ENCODE measurements around the gene DDRGK1.
"Not testable (repeated sequence)": the region's sequence is repeated elsewhere in the genome, so short reads cannot be mapped to it uniquely, and the experiment has no call there.

The DDRGK1 gene

GRCh38 chr20:3199976-3200755 lies 4.3 kb downstream of the DDRGK1 start:
- DNase-seq (ENCODE audit: low read depth in 1 of 2, low spot score in 1 of 2), result no peak
- in situ Hi-C loops (cut with HindIII; ENCODE audit: low pct_unique_long_range_greater_than_20kb, low sequenced_read_pairs), result no loop called here
- no peak for TF ChIP-seq JUND (IDR thresholded peaks at IDR 0.05; ENCODE audit: low read depth)

DNA sequence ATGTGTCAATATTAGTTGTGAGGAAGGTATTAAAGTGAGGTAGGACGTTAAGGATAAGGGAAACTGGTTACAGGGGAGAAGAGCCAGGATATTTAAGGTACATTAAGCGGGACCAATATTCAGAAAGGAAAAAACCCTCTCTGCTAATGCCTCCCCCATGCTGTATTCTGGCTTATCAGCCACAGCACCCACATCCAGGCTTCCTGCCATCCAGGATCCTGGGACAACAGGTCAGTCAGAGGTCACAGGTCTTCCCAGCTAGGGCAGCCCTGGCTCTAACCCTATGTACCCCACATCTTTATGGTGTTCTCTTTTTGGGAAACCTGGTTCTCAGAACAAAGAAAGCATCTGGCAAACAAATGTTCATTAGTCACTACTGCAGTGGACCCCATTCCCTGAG lies 5.3 kb downstream of the DDRGK1 start:
- in situ Hi-C loops (cut with HindIII; ENCODE audit: low pct_unique_long_range_greater_than_20kb, low sequenced_read_pairs), result no loop called here
- DNase-seq (ENCODE audit: low read depth in 1 of 2, low spot score in 1 of 2), result no peak
- no peak for TF ChIP-seq JUND (IDR thresholded peaks at IDR 0.05; ENCODE audit: low read depth)

- DNase-seq (ENCODE audit: low read depth in 1 of 2, low spot score in 1 of 2), result no peak
- TF ChIP-seq JUND (IDR thresholded peaks at IDR 0.05; ENCODE audit: low read depth), result no peak
- in situ Hi-C loops (cut with HindIII; ENCODE audit: low pct_unique_long_range_greater_than_20kb, low sequenced_read_pairs), result no loop called here
Measured at GRCh38 chr20:3195590-3196237, 8.8 kb downstream of the DDRGK1 start.

DNA sequence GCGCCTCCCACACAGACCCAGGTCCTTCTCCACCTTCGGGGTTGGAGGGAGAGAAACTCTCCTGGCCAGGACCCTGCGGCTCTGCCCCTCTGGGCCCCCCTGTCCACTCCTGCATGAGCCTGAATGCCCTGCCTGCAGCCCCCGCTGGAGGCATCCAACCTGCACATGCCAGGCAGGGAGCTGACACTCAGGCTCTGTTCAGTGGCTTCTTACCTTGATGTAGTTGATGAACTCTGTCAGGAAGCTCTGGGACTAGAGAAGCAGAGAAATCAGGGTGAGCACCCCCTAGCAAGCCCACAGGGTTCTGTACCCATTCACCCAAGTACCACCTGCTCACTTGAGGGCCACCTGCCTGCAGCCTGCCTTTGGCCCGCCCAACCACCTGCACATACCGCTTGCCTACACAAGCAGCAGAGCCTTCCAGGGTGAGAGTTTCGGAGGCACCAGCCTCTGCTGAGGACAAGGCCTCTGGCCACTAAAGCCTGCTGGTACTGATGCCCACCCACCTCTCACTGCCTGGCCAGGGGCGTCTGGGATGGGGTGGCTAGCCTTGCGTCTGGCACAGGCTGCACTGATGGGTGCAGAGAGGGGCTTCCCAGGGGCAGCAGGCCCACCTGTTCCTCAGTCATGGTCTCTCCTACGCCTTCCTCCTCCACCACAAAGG lies 9.7 kb downstream of the DDRGK1 start:
- in situ Hi-C loops (cut with HindIII; ENCODE audit: low pct_unique_long_range_greater_than_20kb, low sequenced_read_pairs), result no loop called here
- TF ChIP-seq JUND (IDR thresholded peaks at IDR 0.05; ENCODE audit: low read depth), result no peak
- DNase-seq (ENCODE audit: low read depth in 1 of 2, low spot score in 1 of 2), result no peak

- in situ Hi-C loops (cut with HindIII; ENCODE audit: low pct_unique_long_range_greater_than_20kb, low sequenced_read_pairs), result no loop called here
- DNase-seq (ENCODE audit: low read depth in 1 of 2, low spot score in 1 of 2), result no peak
- TF ChIP-seq JUND (IDR thresholded peaks at IDR 0.05; ENCODE audit: low read depth), result no peak
Measured at GRCh38 chr20:3193806-3194616, 10.5 kb downstream of the DDRGK1 start.

GRCh38 chr20:3192226-3193015 lies 12.1 kb downstream of the DDRGK1 start:
- TF ChIP-seq JUND (IDR thresholded peaks at IDR 0.05; ENCODE audit: low read depth), result no peak
- in situ Hi-C loops (cut with HindIII; ENCODE audit: low pct_unique_long_range_greater_than_20kb, low sequenced_read_pairs), result no loop called here
- no peak for DNase-seq (ENCODE audit: low read depth in 1 of 2, low spot score in 1 of 2)

DNA sequence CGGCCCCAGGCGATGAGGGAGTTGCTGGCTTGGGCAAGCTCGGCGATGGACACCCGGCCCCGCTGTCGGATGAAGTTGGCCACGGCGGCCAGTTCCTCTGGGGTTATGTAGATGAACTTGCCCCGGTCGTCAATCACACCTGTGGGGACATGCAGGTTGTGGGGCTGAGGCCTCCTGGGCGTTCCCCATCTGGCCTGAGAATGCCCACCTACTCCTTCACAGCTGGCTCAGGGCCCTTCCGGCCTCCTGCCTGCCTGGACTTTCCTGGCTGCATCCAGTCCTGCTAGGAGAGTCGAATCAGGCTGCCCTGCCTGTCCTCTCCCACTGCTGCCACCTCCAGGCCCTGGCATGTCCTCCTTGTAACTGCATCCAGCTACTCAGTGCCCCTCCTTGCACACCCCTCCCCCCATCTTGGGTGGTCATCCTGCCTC lies 13.8 kb downstream of the DDRGK1 start:
- in situ Hi-C loops (cut with HindIII; ENCODE audit: low pct_unique_long_range_greater_than_20kb, low sequenced_read_pairs), result no loop called here
- DNase-seq (ENCODE audit: low read depth in 1 of 2, low spot score in 1 of 2), result no peak
- TF ChIP-seq JUND (IDR thresholded peaks at IDR 0.05; ENCODE audit: low read depth), result no peak

DNA sequence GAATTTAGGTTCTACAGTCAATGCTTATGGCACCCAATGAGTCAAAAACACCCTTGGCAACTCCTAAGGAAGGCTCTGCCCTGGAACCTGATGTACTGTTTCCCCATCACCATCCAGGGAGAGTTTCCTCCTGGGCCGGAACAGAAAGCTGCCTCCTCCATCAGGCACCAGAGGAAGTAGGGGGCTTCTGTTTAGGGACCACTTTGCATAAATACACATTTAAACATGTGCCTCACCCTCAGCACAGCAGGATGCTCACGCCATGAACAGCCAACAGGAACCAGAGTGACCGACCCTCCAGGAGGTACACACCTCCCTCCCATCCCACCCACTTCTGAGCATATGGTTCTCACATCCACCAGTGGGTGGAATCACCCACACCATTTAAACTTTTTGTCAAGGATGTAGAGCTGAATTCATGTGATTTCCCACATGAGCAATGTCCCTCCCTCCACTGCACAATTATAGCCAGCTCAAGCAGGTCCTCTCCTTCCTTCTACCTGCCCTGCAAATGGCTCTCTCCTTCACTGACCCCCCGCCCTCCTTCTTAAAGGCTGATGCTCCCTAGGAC lies 14.8 kb downstream of the DDRGK1 start:
- no peak for DNase-seq (ENCODE audit: low read depth in 1 of 2, low spot score in 1 of 2)
- no peak for TF ChIP-seq JUND (IDR thresholded peaks at IDR 0.05; ENCODE audit: low read depth)
- in situ Hi-C loops (cut with HindIII; ENCODE audit: low pct_unique_long_range_greater_than_20kb, low sequenced_read_pairs), result no loop called here

DNA sequence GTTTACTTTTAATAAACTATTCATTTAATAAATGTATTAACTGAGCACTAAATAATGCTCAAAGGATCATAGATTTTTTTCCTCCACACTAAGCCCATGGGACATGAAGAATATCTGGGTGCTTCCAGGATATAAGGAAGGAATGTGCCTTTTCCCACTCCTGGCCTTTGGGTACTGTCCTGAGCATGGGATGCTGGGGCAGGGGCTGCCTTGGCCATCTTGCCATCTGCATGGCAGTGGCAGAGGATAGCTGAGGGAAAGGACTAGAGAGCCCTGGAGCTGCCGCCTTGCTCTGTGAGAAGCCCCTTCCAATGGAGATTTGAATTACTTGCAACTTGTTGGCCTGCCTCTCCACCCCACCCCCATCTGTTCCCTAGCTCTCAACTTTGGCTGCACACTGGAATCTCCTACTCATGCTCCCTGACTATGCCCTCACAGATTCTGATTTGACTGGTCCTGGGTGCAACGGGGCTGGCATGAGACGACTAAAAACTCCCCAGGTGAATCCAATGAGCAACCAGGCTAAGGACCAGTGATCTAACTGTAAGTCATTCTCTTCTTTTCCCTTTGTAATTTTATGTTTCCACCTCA lies 15.6 kb downstream of the DDRGK1 start:
- in situ Hi-C loops (cut with HindIII; ENCODE audit: low pct_unique_long_range_greater_than_20kb, low sequenced_read_pairs), result no loop called here
- TF ChIP-seq JUND (IDR thresholded peaks at IDR 0.05; ENCODE audit: low read depth), result no peak
- no peak for DNase-seq (ENCODE audit: low read depth in 1 of 2, low spot score in 1 of 2)

GRCh38 chr20:3187861-3188260 lies 16.6 kb downstream of the DDRGK1 start:
- in situ Hi-C loops (cut with HindIII; ENCODE audit: low pct_unique_long_range_greater_than_20kb, low sequenced_read_pairs), result not testable (repeated sequence)

DNA sequence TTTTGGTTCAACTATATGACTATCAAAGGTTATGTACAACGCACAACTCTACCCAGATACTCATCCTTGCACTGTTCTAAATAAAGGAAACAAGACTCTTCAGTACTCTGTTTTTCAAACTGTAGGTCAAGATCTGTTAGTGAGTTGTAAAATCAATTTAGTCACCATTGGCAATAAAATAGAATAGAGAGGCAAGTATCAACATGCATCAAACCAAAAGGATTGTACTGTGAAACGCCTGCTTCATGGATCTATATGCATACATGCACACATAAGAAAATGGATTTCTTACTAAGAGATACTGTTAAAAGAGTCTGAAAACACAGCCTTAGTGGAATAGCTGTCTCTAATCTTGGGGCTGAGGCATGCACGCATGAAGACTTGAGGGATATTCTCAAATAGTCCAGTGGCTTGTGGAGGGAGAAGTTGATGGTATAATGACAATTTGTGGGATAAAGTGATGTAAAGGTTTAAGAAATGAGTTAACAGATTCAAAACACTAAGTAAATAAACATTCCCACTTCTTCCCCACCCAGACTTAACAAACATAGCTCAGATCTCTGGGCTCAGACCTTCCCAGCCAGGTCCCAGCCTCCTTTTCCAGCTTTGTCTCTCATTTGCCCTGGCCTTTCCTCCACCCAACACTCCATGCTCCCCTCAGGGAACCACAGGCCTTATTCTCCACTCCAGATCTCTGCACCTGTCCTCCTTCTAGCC lies 20.4 kb downstream of the DDRGK1 start:
- no peak for TF ChIP-seq JUND (IDR thresholded peaks at IDR 0.05; ENCODE audit: low read depth)
- DNase-seq (ENCODE audit: low read depth in 1 of 2, low spot score in 1 of 2), result no peak
- in situ Hi-C loops (cut with HindIII; ENCODE audit: low pct_unique_long_range_greater_than_20kb, low sequenced_read_pairs), result no loop called here

More at GRCh38 chr20:3187861-3188260, 16.6 kb downstream of the DDRGK1 start:
- not testable (repeated sequence) for DNase-seq (ENCODE audit: low read depth in 1 of 2, low spot score in 1 of 2)

DNA sequence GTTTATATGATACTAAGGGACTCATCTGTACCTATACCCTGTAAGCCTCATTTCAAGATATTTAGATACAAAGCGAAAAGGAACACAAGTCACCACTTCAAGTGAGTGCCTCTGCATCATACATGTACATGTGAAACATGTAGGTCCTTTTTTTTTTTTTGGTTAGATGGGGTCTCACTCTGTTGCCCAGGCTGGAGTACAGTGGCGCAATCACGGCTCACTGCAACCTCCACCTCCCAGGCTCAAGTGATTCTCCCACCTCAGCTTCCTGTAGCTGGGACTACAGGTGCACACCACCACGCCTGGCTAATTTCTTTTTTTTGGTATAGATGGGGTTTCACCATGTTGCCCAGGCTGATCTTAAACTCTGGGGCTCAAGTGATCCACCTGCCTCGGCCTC lies 22.1 kb downstream of the DDRGK1 start:
- DNase-seq (ENCODE audit: low read depth in 1 of 2, low spot score in 1 of 2); in situ Hi-C loops (cut with HindIII; ENCODE audit: low pct_unique_long_range_greater_than_20kb, low sequenced_read_pairs): not testable (repeated sequence)
